ENCODE measurements around the gene PI4K2A. TPM values are rescaled to one million over a fixed set of nuclear protein-coding genes. Genes with fewer than 3 reads are reported as not detected.

PI4K2A gene
- total RNA-seq, 1 donor from 2014 or later = 17.7 TPM

- H3K27ac ChIP-seq = no peak overlapping the region
- TF ChIP-seq CTCF (IDR thresholded peaks at IDR 0.05) (no peak), POLR2A (IDR thresholded peaks at IDR 0.05) (no peak), POLR2AphosphoS5 (IDR thresholded peaks at IDR 0.05; ENCODE audit: insufficient read depth in 1 of 2, low read depth in 1 of 2) (no peak)
- no peak for DNase-seq (ENCODE audit: extremely low spot score in 2 of 2)
- no peaks in the 10 kb centered on the region for H3K27me3 ChIP-seq
- peaks cover 10% of the 10 kb centered on the region for H3K4me1 ChIP-seq
- no peaks in the 10 kb centered on the region for H3K9me3 ChIP-seq
- H3K36me3 ChIP-seq = peaks cover 0 to 54% of the 10 kb centered on the region in 2 donors
- intact Hi-C loops (cut with DNase I) = loop anchor here (10.0 kb wide), 1 partner anchor 61 kb away; the partner anchor contains the start of gene ZFYVE27
- no peak overlapping the region for H3K4me3 ChIP-seq
Measured at GRCh38 chr10:97673736-97674525, 33.5 kb downstream of the PI4K2A start.

DNA sequence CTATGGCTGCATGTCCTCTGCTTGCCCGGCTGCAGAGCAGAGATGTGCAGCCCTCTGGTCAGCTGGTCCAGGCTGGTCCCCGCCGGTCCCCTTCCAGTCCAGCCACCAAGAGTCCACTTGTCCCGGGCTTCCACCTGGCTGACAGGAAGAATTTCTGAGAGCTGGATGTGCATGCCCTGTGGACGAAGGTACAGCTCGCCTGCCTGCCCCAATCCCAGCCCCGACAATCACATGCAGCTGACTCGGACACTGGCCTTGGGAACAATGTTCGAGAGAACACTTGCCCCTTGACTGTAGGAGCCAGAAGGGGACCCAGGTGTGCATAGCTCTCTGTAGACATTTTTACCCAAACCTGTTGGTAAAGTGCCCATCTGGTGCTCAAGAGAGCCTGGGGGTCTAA, 34.8 kb downstream of the PI4K2A start:
- no peak for DNase-seq (ENCODE audit: extremely low spot score in 2 of 2)
- Histone ChIP-seq H3K27ac (no peak overlapping the region), H3K36me3 (peaks cover 0 to 52% of the 10 kb centered on the region in 2 donors), H3K4me3 (no peak overlapping the region), H3K27me3 (no peaks in the 10 kb centered on the region), H3K4me1 (peaks cover 15% of the 10 kb centered on the region), H3K9me3 (no peaks in the 10 kb centered on the region)
- intact Hi-C loops (cut with DNase I) = loop anchor here (10.0 kb wide), 1 partner anchor 60 kb away; the partner anchor contains the start of gene ZFYVE27
- TF ChIP-seq CTCF (IDR thresholded peaks at IDR 0.05) (no peak), POLR2AphosphoS5 (IDR thresholded peaks at IDR 0.05; ENCODE audit: insufficient read depth in 1 of 2, low read depth in 1 of 2) (no peak), POLR2A (IDR thresholded peaks at IDR 0.05) (no peak)

GRCh38 chr10:97676770-97677581, 36.5 kb downstream of the PI4K2A start:
- intact Hi-C loops (cut with DNase I) = loop anchor here (10.0 kb wide), 1 partner anchor 58 kb away; the partner anchor contains the start of gene ZFYVE27
- H3K27ac ChIP-seq = peak overlapping the region; percentile 27
- peaks cover 25% of the 10 kb centered on the region for H3K4me1 ChIP-seq
- no peak for DNase-seq (ENCODE audit: extremely low spot score in 2 of 2)
- no peak overlapping the region for H3K4me3 ChIP-seq
- no peaks in the 10 kb centered on the region for H3K27me3 ChIP-seq
- TF ChIP-seq CTCF (IDR thresholded peaks at IDR 0.05) (peak; percentile 82 to 86 (median 83)), POLR2A (IDR thresholded peaks at IDR 0.05) (no peak), POLR2AphosphoS5 (IDR thresholded peaks at IDR 0.05; ENCODE audit: insufficient read depth in 1 of 2, low read depth in 1 of 2) (peak in 1 of 2 donors; percentile 19)
- H3K36me3 ChIP-seq = peaks cover 0 to 52% of the 10 kb centered on the region in 2 donors
- H3K9me3 ChIP-seq = no peaks in the 10 kb centered on the region

GRCh38 chr10:97679594-97679993, 39.1 kb downstream of the PI4K2A start:
- TF ChIP-seq POLR2A (IDR thresholded peaks at IDR 0.05) (no peak), POLR2AphosphoS5 (IDR thresholded peaks at IDR 0.05; ENCODE audit: insufficient read depth in 1 of 2, low read depth in 1 of 2) (peak in 1 of 2 donors; percentile 36)
- Histone ChIP-seq H3K27me3 (no peaks in the 10 kb centered on the region), H3K27ac (no peak overlapping the region), H3K4me3 (no peak overlapping the region), H3K4me1 (peaks cover 52% of the 10 kb centered on the region), H3K36me3 (peaks cover 0 to 35% of the 10 kb centered on the region in 2 donors), H3K9me3 (no peaks in the 10 kb centered on the region)
- no peak for DNase-seq (ENCODE audit: extremely low spot score in 2 of 2)
- intact Hi-C loops (cut with DNase I) = loop anchor here (10.0 kb wide), 1 partner anchor 55 kb away; the partner anchor contains the start of gene ZFYVE27

GRCh38 chr10:97682042-97682441, 41.6 kb downstream of the PI4K2A start:
- Histone ChIP-seq H3K4me3 (peak overlapping the region in 1 of 2 donors; percentile 4), H3K27me3 (no peaks in the 10 kb centered on the region), H3K27ac (peak overlapping the region; percentile 96), H3K9me3 (no peaks in the 10 kb centered on the region), H3K4me1 (peaks cover 67% of the 10 kb centered on the region), H3K36me3 (peaks cover 0 to 19% of the 10 kb centered on the region in 2 donors)
- DNase-seq (ENCODE audit: extremely low spot score in 2 of 2) = no peak
- intact Hi-C loops (cut with DNase I) = no loop called here
- TF ChIP-seq POLR2AphosphoS5 (IDR thresholded peaks at IDR 0.05; ENCODE audit: insufficient read depth in 1 of 2, low read depth in 1 of 2) (no peak), POLR2A (IDR thresholded peaks at IDR 0.05) (no peak), CTCF (IDR thresholded peaks at IDR 0.05) (no peak)
